Measurements from ENCODE around the gene CAMSAP2. TPM values are rescaled to one million over a fixed set of nuclear protein-coding genes. Genes with fewer than 3 reads are reported as not detected.

The CAMSAP2 gene
- polyA plus RNA-seq, 1 of the 3 experiments (the other 2 are of a cell fraction): 5.5 TPM

GRCh38 chr1:200724064-200724463 is 14.6 kb upstream of the CAMSAP2 start:
- DNase-seq: no peak
- CTCF ChIA-PET: no interaction called here
- H3K27me3 ChIP-seq (ENCODE audit: insufficient read depth): no peaks in the 10 kb centered on the region

GRCh38 chr1:200727257-200727656 is 11.4 kb upstream of the CAMSAP2 start:
- POLR2A ChIA-PET: no interaction called here
- Histone ChIP-seq H3F3A (replicated peaks; ENCODE audit: insufficient read depth) (no peaks in the 10 kb centered on the region), H3K27ac (ENCODE audit: low read depth in 2 of 2, low read length in 1 of 2) (no peak overlapping the region), H4K20me1 (ENCODE audit: insufficient read depth) (no peaks in the 10 kb centered on the region), H3K36me3 (replicated peaks in 1 of 2; ENCODE audit: control insufficient read depth in 1 of 2, insufficient read depth in 2 of 2, low read length in 1 of 2) (no peaks in the 10 kb centered on the region), H3K9ac (no peak overlapping the region), H3K27me3 (ENCODE audit: insufficient read depth) (no peaks in the 10 kb centered on the region), H3K4me1 (ENCODE audit: control insufficient read depth in 1 of 2, insufficient read depth in 2 of 2, low read depth in 1 of 2, low read length in 1 of 2) (peaks cover 2 to 4% of the 10 kb centered on the region in 2 experiments; a peak in 2 of 4 replicates), H2AFZ (ENCODE audit: low read depth) (no peak overlapping the region), H3K79me2 (ENCODE audit: insufficient read depth) (no peaks in the 10 kb centered on the region), H3K4me2 (no peak overlapping the region), H3K4me3 (ENCODE audit: low read depth in 2 of 2, low read length in 1 of 2) (no peak overlapping the region), H3K9me2 (no peaks in the 10 kb centered on the region), H3K9me3 (no peaks in the 10 kb centered on the region)
- WGBS (ENCODE audit: low lambda C conversion rate): 85% methylated on average over 2 of the region's 2 CpGs
- CTCF ChIA-PET: no interaction called here
- TF ChIP-seq GATA2 (CRISPR knock-in tag; IDR thresholded peaks at IDR 0.05) (no peak), USF1 (IDR thresholded peaks at IDR 0.05; ENCODE audit: borderline replicate concordance, low read depth) (no peak), EZH2phosphoT487 (IDR thresholded peaks at IDR 0.05; ENCODE audit: borderline replicate concordance, low read depth) (no peak), RCOR1 (IDR thresholded peaks at IDR 0.05; ENCODE audit: low read length) (no peak), CTCF (IDR thresholded peaks at IDR 0.05) (no peak), JUND (IDR thresholded peaks at IDR 0.05) (no peak), RXRA (IDR thresholded peaks at IDR 0.05; ENCODE audit: borderline replicate concordance, low read depth) (no peak), TCF12 (IDR thresholded peaks at IDR 0.05) (no peak), MEF2A (IDR thresholded peaks at IDR 0.05; ENCODE audit: borderline replicate concordance, low read depth) (no peak), RFX5 (IDR thresholded peaks at IDR 0.05; ENCODE audit: low read length) (no peak), SMC3 (IDR thresholded peaks at IDR 0.05; ENCODE audit: low read depth, low read length) (no peak)
- DNase-seq: no peak

More at GRCh38 chr1:200724064-200724463, 14.6 kb upstream of the CAMSAP2 start:
- H3K4me3 ChIP-seq (ENCODE audit: low read depth in 2 of 2, low read length in 1 of 2): no peak overlapping the region
- H3K36me3 ChIP-seq (replicated peaks in 1 of 2; ENCODE audit: control insufficient read depth in 1 of 2, insufficient read depth in 2 of 2, low read length in 1 of 2): no peaks in the 10 kb centered on the region
- POLR2A ChIA-PET: no interaction called here
- no peak overlapping the region for H3K9ac ChIP-seq
- no peaks in the 10 kb centered on the region for H3K79me2 ChIP-seq (ENCODE audit: insufficient read depth)
- no peaks in the 10 kb centered on the region for H3K9me3 ChIP-seq
- TF ChIP-seq PBX3 (IDR thresholded peaks at IDR 0.05): peak; percentile 59
- no peak for TF ChIP-seq EZH2phosphoT487 (IDR thresholded peaks at IDR 0.05; ENCODE audit: borderline replicate concordance, low read depth)
- no peak for TF ChIP-seq MXI1 (IDR thresholded peaks at IDR 0.05; ENCODE audit: low read depth, low read length)
- TF ChIP-seq TAF1 (IDR thresholded peaks at IDR 0.05; ENCODE audit: borderline replicate concordance, low read depth, low read length): no peak
- H2AFZ ChIP-seq (ENCODE audit: low read depth): peak overlapping the region; percentile 4; the same call in 1 of the 2 replicates
- no peak overlapping the region for H3K27ac ChIP-seq (ENCODE audit: low read depth in 2 of 2, low read length in 1 of 2)
- H3K4me2 ChIP-seq: no peak overlapping the region
- peaks cover 0 to 4% of the 10 kb centered on the region in 2 experiments; a peak in 1 of 4 replicates for H3K4me1 ChIP-seq (ENCODE audit: control insufficient read depth in 1 of 2, insufficient read depth in 2 of 2, low read depth in 1 of 2, low read length in 1 of 2)
- H3F3A ChIP-seq (replicated peaks; ENCODE audit: insufficient read depth): no peaks in the 10 kb centered on the region
- no peaks in the 10 kb centered on the region for H3K9me2 ChIP-seq
- no peaks in the 10 kb centered on the region for H4K20me1 ChIP-seq (ENCODE audit: insufficient read depth)
